Ovary (tissue), 9 donors: ENCODE measurements around the gene SPSB1. TPM values are rescaled to one million over a fixed set of nuclear protein-coding genes. Genes with fewer than 3 reads are reported as not detected.

ENCODE experiments used
- DNase-seq, 5 donors: peaks; one replicate each; pipeline ENCODE4 v3.0.0-alpha.2; 2019 to 2020
- H3K27ac ChIP-seq, 2 donors: fragments of 200-600 bp; one replicate each; pipeline versions ENCODE4 v1.5.1 to v1.8.0; 2019 to 2022
- H3K27me3 ChIP-seq: fragments of 200-600 bp; one replicate; pipeline ENCODE4 v1.8.0; 2022
- H3K36me3 ChIP-seq: fragments of 200-600 bp; sonication (generic); one replicate; pipeline ENCODE4 v1.5.1; 2019
- H3K4me1 ChIP-seq: one replicate; pipeline ENCODE4 v1.8.1; 2013; ENCODE audit warnings: mild to moderate bottlenecking, moderate library complexity; ENCODE audit not compliant: insufficient read depth
- H3K4me3 ChIP-seq: fragments of 200-600 bp; sonication (generic); one replicate; pipeline ENCODE4 v1.5.1; 2017
- H3K9me3 ChIP-seq, 2 donors: fragments of 200-600 bp in 1 of 2; sonication (generic) in 1 of 2; one replicate each; pipeline versions ENCODE4 v1.5.1 to v1.8.1; 2013 to 2019; ENCODE audit warnings: mild to moderate bottlenecking in 1 of 2, moderate library complexity in 1 of 2
- EP300 ChIP-seq: sonication (generic); formaldehyde crosslinking; IDR thresholded peaks from one replicate; pipeline ENCODE4 v1.6.1; 2017; ENCODE audit warnings: antibody characterized with exemption
- POLR2A ChIP-seq: fragments of 450-650 bp; IDR thresholded peaks from one replicate; pipeline ENCODE4 v1.6.1; 2017; ENCODE audit warnings: antibody characterized with exemption, mild to moderate bottlenecking, moderate library complexity
- WGBS, 3 donors: extraction: QIAGEN DNeasy Blood & Tissue Kit in 1 of 3; methylation state at CpG; one replicate each; pipeline versions ENCODE4 v1.1.5 to v1.1.7; 2013 to 2017; 5-methylcytosine and 5-hydroxymethylcytosine counted together
- intact Hi-C, 4 donors: fragments of 100-400 bp; cut with DNase I; formaldehyde crosslinking; loops; one replicate each; pipeline versions ENCODE4 v1.11.0 to v1.15.1; 2022 to 2023
- polyA plus RNA-seq, 2 donors: library from polyadenylated mRNA; stranded (reverse); fragments of 200-250 nt in 1 of 2; fragments of 350-450 nt in 1 of 2; fragmentation: Illumina TruSeq in 1 of 2; extraction: RNeasy Lipid Tissue Mini Kit (QIAGEN cat#74804) in 1 of 2; gene quantifications; one replicate each; pipeline ENCODE4 v1.2.3, GENCODE V29; 2013 to 2014
- total RNA-seq, 7 donors: library from RNA; depleted of rRNA in 2 of 7; stranded (reverse); fragments of >200 nt in 2 of 7; fragmentation: NEBNext Ultra II Directional in 3 of 7; extraction: Animal tissue kit (Norgen Biotek cat#: 25700) in 3 of 7; gene quantifications; one replicate each; pipeline versions ENCODE4 v1.1.0 to v1.2.4, GENCODE V29; 2016 to 2023
- TF ChIP-seq, protein P1 (sequence below), 3 donors: fragments of 450-650 bp in 2 of 3; fragments of 200-600 bp in 1 of 3; IDR thresholded peaks; one replicate each; pipeline versions ENCODE4 v1.5.1 to v1.8.0; 2016 to 2022; ENCODE audit warnings: antibody characterized with exemption in 3 of 3, mild to moderate bottlenecking in 1 of 3
- donor health status: DM: no; HTN: no; CAD: no; lungs with moderate emphysema.
- donor health status: DM: no; HTN: no; CAD: no.
- donor health status: Bipolar disorder and iron deficiency.
- donor health status: DM: yes; HTN: yes; CAD: no.
- donor health status: DM: no; HTN: no; CAD: no.
- donor health status: DM: yes; HTN: yes; CAD: no.

SPSB1 gene
- total and polyA plus RNA-seq, 9 donors: 20.4 to 69.6 (median 34.4) TPM

DNA sequence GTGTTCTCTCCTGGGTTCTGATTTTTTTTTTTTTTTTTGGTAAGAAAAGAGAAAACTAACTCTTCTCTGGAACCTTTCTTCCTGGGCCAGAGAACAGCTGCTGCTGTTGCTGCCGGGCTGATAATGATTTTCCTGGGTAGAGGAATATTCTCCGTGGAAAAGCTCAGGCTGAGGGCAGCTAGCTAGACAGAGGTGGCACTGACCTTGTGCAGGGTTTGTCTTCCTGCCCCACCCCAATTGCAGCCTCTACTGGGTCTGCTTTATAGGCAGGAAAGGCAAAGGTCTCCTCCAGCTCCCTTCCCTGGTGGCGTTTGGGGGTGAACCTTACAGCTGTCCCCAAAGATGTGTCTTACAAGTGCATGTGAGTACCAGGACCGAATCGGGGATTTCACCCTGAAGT, 79.3 kb downstream of the SPSB1 start:
- H3K4me1 ChIP-seq: peaks cover 44% of the 10 kb centered on the region
- TF ChIP-seq EP300: no peak
- TF ChIP-seq, protein P1, sequence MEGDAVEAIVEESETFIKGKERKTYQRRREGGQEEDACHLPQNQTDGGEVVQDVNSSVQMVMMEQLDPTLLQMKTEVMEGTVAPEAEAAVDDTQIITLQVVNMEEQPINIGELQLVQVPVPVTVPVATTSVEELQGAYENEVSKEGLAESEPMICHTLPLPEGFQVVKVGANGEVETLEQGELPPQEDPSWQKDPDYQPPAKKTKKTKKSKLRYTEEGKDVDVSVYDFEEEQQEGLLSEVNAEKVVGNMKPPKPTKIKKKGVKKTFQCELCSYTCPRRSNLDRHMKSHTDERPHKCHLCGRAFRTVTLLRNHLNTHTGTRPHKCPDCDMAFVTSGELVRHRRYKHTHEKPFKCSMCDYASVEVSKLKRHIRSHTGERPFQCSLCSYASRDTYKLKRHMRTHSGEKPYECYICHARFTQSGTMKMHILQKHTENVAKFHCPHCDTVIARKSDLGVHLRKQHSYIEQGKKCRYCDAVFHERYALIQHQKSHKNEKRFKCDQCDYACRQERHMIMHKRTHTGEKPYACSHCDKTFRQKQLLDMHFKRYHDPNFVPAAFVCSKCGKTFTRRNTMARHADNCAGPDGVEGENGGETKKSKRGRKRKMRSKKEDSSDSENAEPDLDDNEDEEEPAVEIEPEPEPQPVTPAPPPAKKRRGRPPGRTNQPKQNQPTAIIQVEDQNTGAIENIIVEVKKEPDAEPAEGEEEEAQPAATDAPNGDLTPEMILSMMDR (IDR thresholded peaks at IDR 0.05): no peak
- no peak for TF ChIP-seq POLR2A
- H3K4me3 ChIP-seq: no peak overlapping the region
- intact Hi-C loops: loop anchor here in 3 of 4 donors (2.0 to 10.0 kb wide), 3 partner anchors 63 to 80 kb away; partner anchors contain the start of gene SPSB1 (in 1 of the 3)
- H3K36me3 ChIP-seq: no peaks in the 10 kb centered on the region
- H3K27ac ChIP-seq: peak overlapping the region; percentile 14 to 55
- H3K27me3 ChIP-seq: no peaks in the 10 kb centered on the region
- DNase-seq: no peak
- WGBS, 3 donors: 12 to 23% (median 19%) methylated on average over 5 of the region's 5 CpGs
- H3K9me3 ChIP-seq: no peaks in the 10 kb centered on the region

DNA sequence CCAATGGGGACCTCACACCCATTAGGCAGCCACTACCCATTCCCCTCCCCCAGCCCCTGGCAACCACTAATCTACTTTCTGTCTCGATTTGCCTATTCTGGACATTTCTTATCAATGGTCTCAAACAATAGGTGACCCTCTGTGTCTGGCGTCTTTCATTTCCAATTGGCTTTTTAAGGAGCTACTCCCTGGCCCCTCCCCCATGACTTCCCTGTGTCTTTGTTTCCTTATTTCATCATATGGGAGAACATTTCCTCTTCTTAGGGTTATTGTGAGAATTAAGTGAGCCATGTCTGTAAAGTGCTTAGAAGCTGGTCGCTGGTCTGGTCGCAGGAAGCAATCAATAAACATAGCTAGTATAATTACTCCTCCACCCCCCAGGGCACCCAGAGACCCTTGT, 80.9 kb downstream of the SPSB1 start:
- Histone ChIP-seq H3K4me1 (peaks cover 53% of the 10 kb centered on the region), H3K27ac (no peak overlapping the region), H3K36me3 (no peaks in the 10 kb centered on the region), H3K4me3 (no peak overlapping the region), H3K27me3 (no peaks in the 10 kb centered on the region), H3K9me3 (no peaks in the 10 kb centered on the region)
- no peak for DNase-seq
- intact Hi-C loops: loop anchor here in 2 of 4 donors (5.0 to 10.0 kb wide), 2 partner anchors 61 to 81 kb away; partner anchors contain the start of gene SPSB1 (in 1 of the 2)
- TF ChIP-seq, protein P1 (IDR thresholded peaks at IDR 0.05): no peak
- TF ChIP-seq POLR2A: no peak
- 74 to 81% (median 78%) methylated on average over 4 of the region's 4 CpGs for WGBS, 3 donors

DNA sequence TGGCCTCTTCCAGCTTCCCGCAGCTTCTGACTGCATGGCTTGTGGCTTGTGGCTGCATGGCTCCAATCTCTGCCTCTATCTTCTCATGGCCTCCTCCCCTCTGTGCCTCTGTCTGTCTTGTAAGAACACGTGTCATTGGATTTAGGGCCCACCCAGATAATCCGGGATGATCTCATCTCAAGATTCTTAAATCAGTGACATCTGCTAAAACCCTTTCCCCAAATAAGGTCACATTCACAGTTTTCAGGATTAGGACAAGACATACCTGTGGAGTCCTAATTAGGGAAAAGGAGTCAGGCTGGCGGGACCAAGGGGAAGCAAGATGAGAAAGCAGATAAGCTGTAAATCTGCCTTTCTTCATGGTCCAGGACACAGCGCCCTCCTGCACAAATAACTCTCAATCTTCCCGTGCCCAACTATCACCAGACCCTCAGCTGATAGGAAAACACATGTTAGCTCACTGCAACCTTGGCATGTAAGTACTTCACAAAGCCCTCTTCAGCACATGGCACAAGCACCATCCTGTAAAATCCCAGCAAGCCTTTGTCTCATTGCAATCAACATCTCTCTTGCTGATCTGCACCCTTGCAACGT, 82.2 kb downstream of the SPSB1 start:
- TF ChIP-seq EP300: no peak
- no peak for TF ChIP-seq POLR2A
- TF ChIP-seq, protein P1 (IDR thresholded peaks at IDR 0.05): no peak
- peak overlapping the region in 1 of 2 donors; percentile 83 for H3K27ac ChIP-seq
- no peaks in the 10 kb centered on the region for H3K27me3 ChIP-seq
- no peaks in the 10 kb centered on the region for H3K36me3 ChIP-seq
- 78 to 83% (median 81%) methylated on average over 7 of the region's 7 CpGs for WGBS, 3 donors
- H3K4me3 ChIP-seq: no peak overlapping the region
- H3K9me3 ChIP-seq: no peaks in the 10 kb centered on the region
- intact Hi-C loops: loop anchor here in 3 of 4 donors (5.0 to 10.0 kb wide), 3 partner anchors 60 to 83 kb away; partner anchors contain the start of gene SPSB1 (in 1 of the 3)
- DNase-seq: no peak
- peaks cover 53% of the 10 kb centered on the region for H3K4me1 ChIP-seq

DNA sequence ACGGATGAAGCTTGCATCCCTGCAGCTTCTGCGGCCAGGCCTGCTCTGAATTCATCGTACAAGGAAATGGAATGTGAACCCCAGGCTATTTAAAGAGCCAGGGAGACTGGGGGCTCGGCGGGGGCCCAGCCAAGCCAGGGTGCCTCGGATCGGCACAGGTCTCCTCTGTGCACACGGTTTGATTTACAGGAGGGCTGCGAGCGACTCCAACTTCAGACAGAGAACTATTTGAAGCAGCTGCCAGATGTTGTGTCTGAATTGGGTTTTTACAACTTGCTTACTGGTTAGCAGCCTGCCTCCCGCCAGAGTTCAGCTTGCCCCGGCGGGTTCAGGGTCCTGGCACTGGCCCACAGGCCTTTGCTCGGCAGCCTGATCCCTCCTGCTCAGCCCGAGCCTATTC, 83.2 kb downstream of the SPSB1 start:
- intact Hi-C loops: loop anchor here in 3 of 4 donors (5.0 to 10.0 kb wide), 2 partner anchors 59 to 76 kb away; no protein-coding TSS in a partner anchor
- no peaks in the 10 kb centered on the region for H3K27me3 ChIP-seq
- no peaks in the 10 kb centered on the region for H3K36me3 ChIP-seq
- no peaks in the 10 kb centered on the region for H3K9me3 ChIP-seq
- WGBS, 3 donors: 8 to 11% (median 10%) methylated on average over 14 to 15 of the region's 15 CpGs
- peaks cover 50% of the 10 kb centered on the region for H3K4me1 ChIP-seq
- TF ChIP-seq, protein P1 (IDR thresholded peaks at IDR 0.05): no peak
- no peak for TF ChIP-seq POLR2A
- TF ChIP-seq EP300: no peak
- DNase-seq: peak; percentile 80 to 92 (median 87)
- no peak overlapping the region for H3K4me3 ChIP-seq
- peak overlapping the region; percentile 62 to 83 for H3K27ac ChIP-seq
